GM20000 (cell line): ENCODE measurements around the gene USP7.
"Not testable (repeated sequence)": the region's sequence is repeated elsewhere in the genome, so short reads cannot be mapped to it uniquely, and the experiment has no call there.

Experiments used
- DNase-seq: peaks from one replicate; pipeline ENCODE4 v3.0.0; 2012; ENCODE audit warnings: low spot score
- TF ChIP-seq, protein P1 (sequence below): IDR thresholded peaks from 2 replicates; pipeline ENCODE4 v1.5.1; 2012; ENCODE audit warnings: mild to moderate bottlenecking, control low read depth; ENCODE audit errors: extremely low read depth, missing control alignments

The USP7 gene

DNA sequence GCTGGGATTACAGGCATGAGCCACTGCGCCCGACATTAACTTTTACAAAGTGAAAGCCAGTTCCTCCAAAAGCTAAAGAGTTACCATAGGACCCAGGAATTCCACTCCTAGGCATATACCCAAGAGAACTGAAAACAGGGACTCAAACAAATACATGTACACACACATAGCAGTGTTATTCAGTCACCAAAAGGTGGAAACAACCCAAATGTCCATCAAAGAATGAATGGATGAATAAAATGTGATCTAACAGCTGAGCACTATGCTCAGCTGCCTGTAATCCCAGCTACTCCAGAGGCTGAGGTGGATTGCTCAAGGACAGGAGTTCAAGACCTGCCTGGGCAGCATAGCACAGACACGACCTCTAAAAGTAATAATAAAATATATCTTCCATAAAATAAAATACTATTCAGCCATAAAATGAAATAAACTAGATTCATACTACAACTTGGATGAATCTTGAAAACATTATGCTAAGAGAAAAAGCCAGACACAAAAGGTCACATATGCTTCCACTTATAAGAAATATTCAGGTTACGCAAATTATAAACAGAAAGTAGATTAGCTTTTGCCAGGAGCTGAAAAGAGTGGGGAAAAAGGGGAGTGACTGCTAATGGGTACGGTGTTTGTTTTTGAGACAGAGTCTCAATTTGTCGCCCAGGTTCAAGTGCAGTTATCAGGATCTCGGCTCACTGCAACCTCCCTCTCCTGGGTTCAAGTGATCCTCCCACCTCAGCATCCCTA lies 9.3 kb upstream of the USP7 start:
- DNase-seq = no peak
- TF ChIP-seq, protein P1, sequence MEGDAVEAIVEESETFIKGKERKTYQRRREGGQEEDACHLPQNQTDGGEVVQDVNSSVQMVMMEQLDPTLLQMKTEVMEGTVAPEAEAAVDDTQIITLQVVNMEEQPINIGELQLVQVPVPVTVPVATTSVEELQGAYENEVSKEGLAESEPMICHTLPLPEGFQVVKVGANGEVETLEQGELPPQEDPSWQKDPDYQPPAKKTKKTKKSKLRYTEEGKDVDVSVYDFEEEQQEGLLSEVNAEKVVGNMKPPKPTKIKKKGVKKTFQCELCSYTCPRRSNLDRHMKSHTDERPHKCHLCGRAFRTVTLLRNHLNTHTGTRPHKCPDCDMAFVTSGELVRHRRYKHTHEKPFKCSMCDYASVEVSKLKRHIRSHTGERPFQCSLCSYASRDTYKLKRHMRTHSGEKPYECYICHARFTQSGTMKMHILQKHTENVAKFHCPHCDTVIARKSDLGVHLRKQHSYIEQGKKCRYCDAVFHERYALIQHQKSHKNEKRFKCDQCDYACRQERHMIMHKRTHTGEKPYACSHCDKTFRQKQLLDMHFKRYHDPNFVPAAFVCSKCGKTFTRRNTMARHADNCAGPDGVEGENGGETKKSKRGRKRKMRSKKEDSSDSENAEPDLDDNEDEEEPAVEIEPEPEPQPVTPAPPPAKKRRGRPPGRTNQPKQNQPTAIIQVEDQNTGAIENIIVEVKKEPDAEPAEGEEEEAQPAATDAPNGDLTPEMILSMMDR = no peak

GRCh38 chr16:8971416-8971815 lies 7.7 kb upstream of the USP7 start:
- TF ChIP-seq, protein P1 = no peak
- no peak for DNase-seq

DNA sequence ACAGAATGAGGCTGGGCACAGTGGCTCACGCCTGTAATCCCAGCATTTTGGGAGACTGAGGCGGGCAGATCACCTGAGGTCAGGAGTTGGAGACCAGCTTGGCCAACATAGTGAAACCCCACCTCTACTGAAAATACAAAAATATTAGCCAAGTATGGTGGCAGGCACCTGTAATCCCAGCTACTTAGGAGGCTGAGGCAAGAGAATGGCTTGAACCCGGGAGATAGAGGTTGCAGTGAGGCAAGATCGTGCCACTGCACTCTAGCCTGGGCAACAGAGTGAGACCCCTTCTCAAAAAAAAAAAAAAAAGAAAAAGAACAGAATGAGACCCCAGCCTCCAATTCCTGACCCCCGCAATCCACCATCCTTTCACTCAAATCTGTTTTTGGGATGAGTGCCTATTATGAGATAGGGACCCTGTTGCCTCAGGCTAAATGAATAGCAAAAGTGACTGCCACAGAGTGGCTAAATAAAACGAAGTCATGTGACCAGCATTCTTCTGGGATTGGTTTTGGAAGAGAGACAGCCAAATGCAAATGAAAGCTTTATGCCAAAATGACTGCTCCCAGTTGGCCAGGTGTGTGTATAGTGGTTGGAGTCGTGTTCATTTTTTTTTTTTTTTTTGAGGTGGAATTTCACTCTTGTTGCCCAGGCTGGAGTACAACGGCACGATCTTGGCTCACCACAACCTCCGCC lies 5.6 kb upstream of the USP7 start:
- not testable (repeated sequence) for DNase-seq

- DNase-seq = not testable (repeated sequence)
Measured at GRCh38 chr16:8968054-8968453, 4.3 kb upstream of the USP7 start.

DNA sequence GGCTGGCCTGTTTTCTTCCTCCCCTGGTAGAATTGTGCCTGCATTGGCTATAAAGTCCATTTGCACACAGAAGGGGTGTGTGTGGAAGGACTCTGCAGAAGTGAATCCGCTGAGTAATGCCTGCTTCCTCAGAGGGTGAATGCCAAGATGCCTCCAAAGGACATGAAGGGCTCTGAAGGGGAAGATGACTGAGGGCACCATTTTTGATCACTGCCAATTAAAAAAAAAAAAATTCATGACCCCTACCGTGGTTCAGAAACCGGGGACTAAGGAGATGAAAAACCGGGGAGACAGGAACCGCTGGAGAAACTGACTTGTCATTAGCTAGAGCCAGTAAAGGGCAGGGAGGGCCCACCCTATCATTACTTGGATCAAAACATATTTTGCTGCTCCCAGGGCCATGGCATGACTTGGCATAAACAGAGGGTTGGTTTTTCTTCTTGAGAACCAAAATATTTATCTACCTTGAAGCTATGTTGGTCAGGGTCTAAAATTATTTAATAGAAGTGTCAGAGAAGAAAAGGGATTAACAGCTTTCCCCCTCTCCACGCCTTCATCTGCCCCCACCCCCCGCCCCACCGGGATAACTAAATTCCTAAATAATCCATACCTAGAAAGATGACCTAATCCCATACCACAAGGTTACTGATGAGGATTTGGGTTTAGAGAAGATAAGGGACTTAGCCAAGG lies 3.6 kb upstream of the USP7 start:
- no peak for DNase-seq
- TF ChIP-seq, protein P1 = no peak

GRCh38 chr16:8966817-8967131 lies 3.1 kb upstream of the USP7 start:
- no peak for DNase-seq
- TF ChIP-seq, protein P1 = no peak

DNA sequence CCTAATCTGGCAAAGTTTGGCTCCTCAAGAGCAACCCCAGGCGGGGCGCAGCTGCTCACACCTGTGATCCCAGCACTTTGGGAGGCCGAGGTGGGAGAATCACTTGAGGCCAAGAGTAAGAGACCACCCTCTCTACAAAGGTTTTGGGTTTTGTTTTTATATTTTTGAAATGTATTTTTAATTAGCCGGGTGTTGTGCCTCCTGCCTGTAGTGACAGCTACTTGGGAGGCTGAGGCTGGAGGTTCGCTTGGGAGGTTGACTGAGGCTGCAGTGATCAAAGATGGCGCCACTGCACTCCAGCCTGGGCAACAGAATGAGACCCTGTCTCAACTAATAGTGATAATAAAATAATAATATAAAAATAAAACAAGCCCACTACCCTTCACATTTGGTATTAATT lies 756 bp upstream of the USP7 start:
- DNase-seq = no peak

More for the DNA sequence above, 756 bp upstream of the USP7 start:
- TF ChIP-seq, protein P1 = no peak
